ENCODE measurements around the gene ARF1. TPM values are rescaled to one million over a fixed set of nuclear protein-coding genes. Genes with fewer than 3 reads are reported as not detected.
A peak's percentile ranks its signal among the peaks of the same experiment; 100 is the strongest.

Gene ARF1
- total RNA-seq, 2 experiments from 2014 or later: 318 to 322 TPM

- Histone ChIP-seq H3K36me3 (ENCODE audit: insufficient read depth, low read length) (peaks cover 17% of the 10 kb centered on the region), H3K27ac (ENCODE audit: low read depth in 1 of 2, low read length in 2 of 2) (peak within 1 kb of the TSS; percentile 92 to 97), H3K27me3 (ENCODE audit: control insufficient read depth in 1 of 2, insufficient read depth in 2 of 2, low read length in 2 of 2) (no peaks in the 10 kb centered on the region), H3K9me3 (ENCODE audit: control insufficient read depth in 1 of 2, insufficient read depth in 1 of 2, low read length in 2 of 2) (no peaks in the 10 kb centered on the region), H3K4me1 (ENCODE audit: insufficient read depth, low read length) (peaks cover 51% of the 10 kb centered on the region), H3K4me3 (ENCODE audit: low read length) (peak within 1 kb of the TSS; percentile 78)
- ChIA-PET POLR2A (interaction anchor here (1.0 to 1.8 kb wide), 10 partner anchors 9 to 347 kb away, joined by 3 to 56 read pairs (median 7); partner anchors contain the start of genes ARF1, IBA57 and RNF187), CTCF (interaction anchor here (1.0 to 2.2 kb wide), 4 partner anchors 9 to 318 kb away, joined by 3 to 11 read pairs (median 9); no protein-coding TSS in a partner anchor)
- Mint-ChIP-seq H3K27ac (peak within 1 kb of the TSS; percentile 94), H3K4me3 (peak within 1 kb of the TSS; percentile 90), H3K4me1 (ENCODE audit: low read depth) (peaks cover 44% of the 10 kb centered on the region), H3K36me3 (ENCODE audit: low read depth) (peaks cover 34% of the 10 kb centered on the region), H3K9me3 (no peaks in the 10 kb centered on the region), H3K27me3 (no peaks in the 10 kb centered on the region)
- DNase-seq (peak; percentile 99 to 100 (median 100)), ATAC-seq (ENCODE audit: poor library complexity) (peak; percentile 88)
- intact Hi-C loops (cut with DNase I, micrococcal nuclease): loop anchor here (1.0 to 10.0 kb wide), 9 partner anchors 25 to 1365 kb away; partner anchors contain the start of genes MRPL55 (in 2 of the 2), ARF1 (in 1 of the 2), IBA57 (in 1 of the 2) and NUP133 (in 1 of the 2)
- TF ChIP-seq CTCF (IDR thresholded peaks at IDR 0.05): no peak
Observed at GRCh38 chr1:228139931-228140723, 57.6 kb downstream of the ARF1 start, which contains the start of gene GUK1. GUK1 (plus strand) TSS chr1:228140279; CDS start chr1:228140303, 24 bp downstream.

- H3K27me3 ChIP-seq (ENCODE audit: control insufficient read depth in 1 of 2, insufficient read depth in 2 of 2, low read length in 2 of 2): no peaks in the 10 kb centered on the region
- Mint-ChIP-seq H3K4me3 (peak overlapping the region; percentile 90), H3K9me3 (no peaks in the 10 kb centered on the region), H3K36me3 (ENCODE audit: low read depth) (peaks cover 34% of the 10 kb centered on the region), H3K27ac (peak overlapping the region; percentile 94), H3K4me1 (ENCODE audit: low read depth) (peaks cover 44% of the 10 kb centered on the region), H3K27me3 (no peaks in the 10 kb centered on the region)
- TF ChIP-seq CTCF (IDR thresholded peaks at IDR 0.05): no peak
- intact Hi-C loops (cut with DNase I, micrococcal nuclease): loop anchor here (1.0 to 10.0 kb wide), 5 partner anchors 24 to 1364 kb away; partner anchors contain the start of genes ARF1 (in 1 of the 2), IBA57 (in 1 of the 2), MRPL55 (in 1 of the 2) and NUP133 (in 1 of the 2)
- CTCF ChIA-PET: interaction anchor here (1.0 to 2.2 kb wide), 4 partner anchors 10 to 318 kb away, joined by 3 to 11 read pairs (median 9); no protein-coding TSS in a partner anchor
- H3K9me3 ChIP-seq (ENCODE audit: control insufficient read depth in 1 of 2, insufficient read depth in 1 of 2, low read length in 2 of 2): no peaks in the 10 kb centered on the region
- POLR2A ChIA-PET: interaction anchor here (1.0 to 1.8 kb wide), 10 partner anchors 8 to 346 kb away, joined by 3 to 56 read pairs (median 7); partner anchors contain the start of genes ARF1, IBA57 and RNF187
- ATAC-seq (ENCODE audit: poor library complexity): no peak
- H3K4me1 ChIP-seq (ENCODE audit: insufficient read depth, low read length): peaks cover 56% of the 10 kb centered on the region
- no peak for DNase-seq
- peaks cover 24% of the 10 kb centered on the region for H3K36me3 ChIP-seq (ENCODE audit: insufficient read depth, low read length)
- peak overlapping the region; percentile 78 for H3K4me3 ChIP-seq (ENCODE audit: low read length)
- H3K27ac ChIP-seq (ENCODE audit: low read depth in 1 of 2, low read length in 2 of 2): peak overlapping the region; percentile 92 to 97
Observed at GRCh38 chr1:228140724-228141225, 58.3 kb downstream of the ARF1 start.

Data from CD4-positive, alpha-beta T cell (primary cell).